ENCODE results near the gene TULP3. TPM values are rescaled to one million over a fixed set of nuclear protein-coding genes. Genes with fewer than 3 reads are reported as not detected.
A peak's percentile ranks its signal among the peaks of the same experiment; 100 is the strongest.
"Not testable (repeated sequence)": the region's sequence is repeated elsewhere in the genome, so short reads cannot be mapped to it uniquely, and the experiment has no call there.

Gene TULP3
- total RNA-seq, 1 donor from 2014 or later = 9.5 TPM

GRCh38 chr12:2864198-2864597 lies 26.5 kb upstream of the TULP3 start:
- Histone ChIP-seq H3K27me3 (ENCODE audit: control insufficient read depth, insufficient read depth, low read length) (no peaks in the 10 kb centered on the region), H3K4me3 (ENCODE audit: low read depth, low read length) (no peak overlapping the region), H3K36me3 (ENCODE audit: control insufficient read depth, insufficient read depth, low read length) (peaks cover 10% of the 10 kb centered on the region)
- FAIRE-seq = no peak
- no peak for DNase-seq (ENCODE audit: low read depth)
- no peak for TF ChIP-seq CTCF (IDR thresholded peaks at IDR 0.05; ENCODE audit: insufficient read depth, low read length, severe bottlenecking)

GRCh38 chr12:2868986-2869632 lies 21.6 kb upstream of the TULP3 start:
- H3K4me3 ChIP-seq (ENCODE audit: low read depth, low read length); FAIRE-seq; H3K27me3 ChIP-seq (ENCODE audit: control insufficient read depth, insufficient read depth, low read length); H3K36me3 ChIP-seq (ENCODE audit: control insufficient read depth, insufficient read depth, low read length); DNase-seq (ENCODE audit: low read depth): not testable (repeated sequence)

- TF ChIP-seq CTCF (IDR thresholded peaks at IDR 0.05; ENCODE audit: insufficient read depth, low read length, severe bottlenecking) = no peak
- Histone ChIP-seq H3K36me3 (ENCODE audit: control insufficient read depth, insufficient read depth, low read length) (no peaks in the 10 kb centered on the region), H3K27me3 (ENCODE audit: control insufficient read depth, insufficient read depth, low read length) (no peaks in the 10 kb centered on the region), H3K4me3 (ENCODE audit: low read depth, low read length) (peak overlapping the region; percentile 95)
- FAIRE-seq (no peak), DNase-seq (ENCODE audit: low read depth) (peak; percentile 15)
Observed at GRCh38 chr12:2876431-2877046, 14.2 kb upstream of the TULP3 start.

- FAIRE-seq = peak; percentile 47
- no peaks in the 10 kb centered on the region for H3K36me3 ChIP-seq (ENCODE audit: control insufficient read depth, insufficient read depth, low read length)
Observed at GRCh38 chr12:2877047-2877952, 13.4 kb upstream of the TULP3 start, which contains the start of the genes FOXM1 and RHNO1. Gene FOXM1, minus strand, starts transcription at chr12:2877174. Its CDS starts 2,696 bp downstream, at chr12:2874478. Gene RHNO1, plus strand, starts transcription at chr12:2877223. Its CDS starts 8,144 bp downstream, at chr12:2885367.

GRCh38 chr12:2877953-2878732 lies 12.5 kb upstream of the TULP3 start:
- H3K36me3 ChIP-seq (ENCODE audit: control insufficient read depth, insufficient read depth, low read length) = no peaks in the 10 kb centered on the region
- TF ChIP-seq CTCF (IDR thresholded peaks at IDR 0.05; ENCODE audit: insufficient read depth, low read length, severe bottlenecking) = no peak
- H3K4me3 ChIP-seq (ENCODE audit: low read depth, low read length) = peak overlapping the region; percentile 95
- H3K27me3 ChIP-seq (ENCODE audit: control insufficient read depth, insufficient read depth, low read length) = no peaks in the 10 kb centered on the region
- FAIRE-seq = no peak
- peak; percentile 15 for DNase-seq (ENCODE audit: low read depth)

More at GRCh38 chr12:2877047-2877952, 13.4 kb upstream of the TULP3 start, which contains the start of the genes FOXM1 and RHNO1:
- Histone ChIP-seq H3K27me3 (ENCODE audit: control insufficient read depth, insufficient read depth, low read length) (no peaks in the 10 kb centered on the region), H3K4me3 (ENCODE audit: low read depth, low read length) (peak within 1 kb of the TSS; percentile 95)
- peak; percentile 84 for DNase-seq (ENCODE audit: low read depth)
- no peak for TF ChIP-seq CTCF (IDR thresholded peaks at IDR 0.05; ENCODE audit: insufficient read depth, low read length, severe bottlenecking)

All from bronchial epithelial cell (primary cell).